Liver (tissue), 9 donors: ENCODE results near the gene PLCD1. TPM values are rescaled to one million over a fixed set of nuclear protein-coding genes. Genes with fewer than 3 reads are reported as not detected.

Experiments
- DNase-seq: peaks from one replicate; pipeline ENCODE4 v3.0.0-alpha.2; 2017; ENCODE audit warnings: low spot score
- H3K27ac ChIP-seq, 2 donors: one replicate each; pipeline ENCODE4 v1.7.0; 2013; ENCODE audit warnings: inconsistent platforms in 2 of 2, low read length in 2 of 2, control low read depth in 1 of 2, low read depth in 1 of 2, mild to moderate bottlenecking in 1 of 2
- H3K27me3 ChIP-seq, 4 donors: one replicate each; pipeline versions ENCODE4 v1.6.1 to v1.7.0; 2013; ENCODE audit warnings: low read length in 3 of 4, inconsistent platforms in 1 of 4, mild to moderate bottlenecking in 1 of 4, moderate library complexity in 1 of 4; ENCODE audit not compliant: control insufficient read depth in 4 of 4, insufficient read depth in 4 of 4
- H3K36me3 ChIP-seq, 4 donors: one replicate each; pipeline versions ENCODE4 v1.6.1 to v1.7.0; 2013; ENCODE audit warnings: low read length in 3 of 4, mild to moderate bottlenecking in 3 of 4, low read depth in 1 of 4, moderate library complexity in 1 of 4; ENCODE audit not compliant: control insufficient read depth in 4 of 4, insufficient read depth in 3 of 4
- H3K4me1 ChIP-seq, 4 donors: one replicate each; pipeline versions ENCODE4 v1.6.1 to v1.7.0; 2013; ENCODE audit warnings: low read length in 3 of 4, mild to moderate bottlenecking in 3 of 4, moderate library complexity in 1 of 4; ENCODE audit not compliant: control insufficient read depth in 4 of 4, insufficient read depth in 4 of 4
- H3K4me3 ChIP-seq, 3 donors: one replicate each; pipeline versions ENCODE4 v1.6.1 to v1.7.0; 2013; ENCODE audit warnings: low read length in 3 of 3, control low read depth in 1 of 3, low read depth in 1 of 3, mild to moderate bottlenecking in 1 of 3
- H3K9ac ChIP-seq, 2 donors: one replicate each; pipeline ENCODE4 v1.7.0; 2013; ENCODE audit warnings: low read length in 2 of 2, mild to moderate bottlenecking in 2 of 2, moderate library complexity in 2 of 2, control low read depth in 1 of 2, low read depth in 1 of 2
- H3K9me3 ChIP-seq, 4 donors: one replicate each; pipeline versions ENCODE4 v1.6.1 to v1.7.0; 2013; ENCODE audit warnings: low read length in 3 of 4; ENCODE audit not compliant: control insufficient read depth in 4 of 4
- ATF3 ChIP-seq: IDR thresholded peaks from 2 replicates; pipeline ENCODE4 v1.6.1; 2016; ENCODE audit warnings: antibody characterized with exemption
- CTCF ChIP-seq: fragments of 150-350 bp; IDR thresholded peaks from 2 replicates; pipeline ENCODE4 v1.5.1; 2017; ENCODE audit warnings: improper control_type of control experiment, low read depth, low read length; ENCODE audit not compliant: missing input control
- EGR1 ChIP-seq, 2 donors: IDR thresholded peaks; 2 replicates each; pipeline ENCODE4 v1.6.1; 2016 to 2018; ENCODE audit warnings: antibody characterized with exemption in 2 of 2, low read depth in 2 of 2
- FOXA1 ChIP-seq: IDR thresholded peaks from 2 replicates; pipeline ENCODE4 v1.6.1; 2016; ENCODE audit warnings: antibody characterized with exemption
- FOXA2 ChIP-seq: IDR thresholded peaks from 2 replicates; pipeline ENCODE4 v1.6.1; 2016; ENCODE audit warnings: antibody characterized with exemption
- GABPA ChIP-seq, 2 donors: IDR thresholded peaks in 1 of 2; conservative IDR thresholded peaks in 1 of 2; 2 replicates each; pipeline ENCODE4 v1.6.1; 2016; ENCODE audit warnings: antibody characterized with exemption in 2 of 2, mild to moderate bottlenecking in 1 of 2, moderate library complexity in 1 of 2
- HNF4A ChIP-seq, 2 donors: conservative IDR thresholded peaks; 2 replicates each; pipeline ENCODE4 v1.6.1; 2016; ENCODE audit warnings: antibody characterized with exemption in 2 of 2, mild to moderate bottlenecking in 2 of 2
- HNF4G ChIP-seq: IDR thresholded peaks from 2 replicates; pipeline ENCODE4 v1.6.1; 2016; ENCODE audit warnings: antibody characterized with exemption
- JUND ChIP-seq, 2 donors: IDR thresholded peaks; 2 replicates each; pipeline ENCODE4 v1.6.1; 2016; ENCODE audit warnings: antibody characterized with exemption in 2 of 2
- MAX ChIP-seq: IDR thresholded peaks from 2 replicates; pipeline ENCODE4 v1.6.1; 2016; ENCODE audit warnings: antibody characterized with exemption
- NR2F2 ChIP-seq: IDR thresholded peaks from 2 replicates; pipeline ENCODE4 v1.6.1; 2016; ENCODE audit warnings: antibody characterized with exemption
- RAD21 ChIP-seq, 2 donors: IDR thresholded peaks; 2 replicates each; pipeline ENCODE4 v1.6.1; 2016; ENCODE audit warnings: antibody characterized with exemption in 2 of 2, mild to moderate bottlenecking in 2 of 2
- REST ChIP-seq: IDR thresholded peaks from 2 replicates; pipeline ENCODE4 v1.6.1; 2016; ENCODE audit warnings: antibody characterized with exemption, mild to moderate bottlenecking
- RXRA ChIP-seq, 2 donors: IDR thresholded peaks; 2 replicates each; pipeline ENCODE4 v1.6.1; 2017 to 2018; ENCODE audit warnings: antibody characterized with exemption in 2 of 2, mild to moderate bottlenecking in 1 of 2
- SP1 ChIP-seq: IDR thresholded peaks from 2 replicates; pipeline ENCODE4 v1.6.1; 2018; ENCODE audit warnings: antibody characterized with exemption, mild to moderate bottlenecking
- TAF1 ChIP-seq: conservative IDR thresholded peaks from 2 replicates; pipeline ENCODE4 v1.6.1; 2016; ENCODE audit warnings: antibody characterized with exemption, mild to moderate bottlenecking
- YY1 ChIP-seq: IDR thresholded peaks from 2 replicates; pipeline ENCODE4 v1.6.1; 2016; ENCODE audit warnings: antibody characterized with exemption, mild to moderate bottlenecking
- ZBTB33 ChIP-seq: IDR thresholded peaks from 2 replicates; pipeline ENCODE4 v1.6.1; 2016; ENCODE audit warnings: antibody characterized with exemption
- WGBS: extraction: QIAGEN DNeasy Blood & Tissue Kit; methylation state at CpG from one replicate; pipeline ENCODE4 v1.1.7; 2013; 5-methylcytosine and 5-hydroxymethylcytosine counted together
- polyA plus RNA-seq, 2 donors: library from polyadenylated mRNA; stranded (reverse) in 1 of 2; unstranded in 1 of 2; fragments of 200-250 nt in 1 of 2; fragments of >200 nt in 1 of 2; fragmentation: Nextera tagmentation in 1 of 2; extraction: Ambion mirVana in 1 of 2; gene quantifications; one replicate each; pipeline versions ENCODE4 v1.2.1 to v1.2.3, GENCODE V29; 2013 to 2015
- total RNA-seq, 2 donors: library from RNA; depleted of rRNA; stranded (reverse); fragments of >200 nt; gene quantifications; one replicate each; pipeline ENCODE4 v1.2.3, GENCODE V29; 2014
- donor health status: healthy.
- donor health status: healthy.
- donor health status: healthy.
- donor health status: healthy.
- donor health status: healthy.

PLCD1 gene
- total and polyA plus RNA-seq, 4 donors = 6.7 to 10.5 (median 9.1) TPM

GRCh38 chr3:37991109-37991508 is 38.3 kb downstream of the PLCD1 start:
- WGBS = 79% methylated on average over 6 of the region's 6 CpGs
- Histone ChIP-seq H3K36me3 (no peaks in the 10 kb centered on the region), H3K4me1 (peaks cover 0 to 14% (median 6%) of the 10 kb centered on the region in 4 donors), H3K9me3 (no peaks in the 10 kb centered on the region), H3K9ac (no peak overlapping the region), H3K27ac (no peak overlapping the region), H3K27me3 (no peaks in the 10 kb centered on the region), H3K4me3 (no peak overlapping the region)
- DNase-seq = no peak
- TF ChIP-seq RAD21 (IDR thresholded peaks at IDR 0.05) = no peak

GRCh38 chr3:37990527-37990926 is 38.9 kb downstream of the PLCD1 start, which contains the start of gene VILL:
Gene VILL, plus strand, starts transcription at chr3:37990786. Its CDS starts 2,887 bp downstream, at chr3:37993673.
- H3K4me1 ChIP-seq = peaks cover 0 to 14% (median 6%) of the 10 kb centered on the region in 4 donors
- no peak within 1 kb of the TSS for H3K27ac ChIP-seq
- no peaks in the 10 kb centered on the region for H3K36me3 ChIP-seq
- TF ChIP-seq MAX (no peak), ATF3 (no peak), CTCF (no peak), SP1 (no peak), HNF4G (no peak), ZBTB33 (no peak), YY1 (no peak), HNF4A (conservative IDR thresholded peaks at IDR 0.05) (no peak), FOXA1 (no peak), TAF1 (no peak), EGR1 (IDR thresholded peaks at IDR 0.05; ENCODE audit: low read depth in 2 of 2) (no peak), JUND (IDR thresholded peaks at IDR 0.05) (no peak), GABPA (IDR thresholded peaks at IDR 0.05 in 1 of 2, conservative IDR thresholded peaks at IDR 0.05 in 1 of 2) (no peak), REST (no peak), RAD21 (IDR thresholded peaks at IDR 0.05) (no peak), NR2F2 (no peak), FOXA2 (no peak), RXRA (IDR thresholded peaks at IDR 0.05) (no peak)
- no peak within 1 kb of the TSS for H3K9ac ChIP-seq
- H3K4me3 ChIP-seq = no peak within 1 kb of the TSS
- no peaks in the 10 kb centered on the region for H3K9me3 ChIP-seq
- no peaks in the 10 kb centered on the region for H3K27me3 ChIP-seq
- no peak for DNase-seq
- 81% methylated on average over 10 of the region's 10 CpGs for WGBS
